ENCODE measurements around the gene JADE3. TPM values are rescaled to one million over a fixed set of nuclear protein-coding genes. Genes with fewer than 3 reads are reported as not detected.
A peak's percentile ranks its signal among the peaks of the same experiment; 100 is the strongest.

The JADE3 gene
- polyA plus RNA-seq, 1 donor (not counting 4 experiments of a cell fraction or from before 2014, with no cell fraction given), result 8.2 TPM

DNA sequence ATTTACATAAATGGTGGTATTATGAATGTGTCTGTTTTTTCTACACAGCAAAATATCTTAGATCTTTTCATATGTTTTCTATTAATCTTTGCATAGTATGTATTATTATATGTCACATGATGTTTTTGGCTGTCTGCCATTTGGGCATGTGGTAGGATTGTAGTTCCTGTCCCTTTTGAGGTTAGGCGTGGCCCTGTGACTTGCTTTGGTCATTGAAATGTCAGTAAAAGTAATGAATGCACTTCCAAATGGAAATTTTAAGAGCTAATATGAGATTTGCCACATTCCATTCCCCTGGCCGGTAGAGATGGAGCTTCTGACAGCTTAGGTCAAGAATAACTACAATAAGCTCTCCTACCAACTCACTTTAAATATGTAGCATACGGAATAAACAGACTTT lies 45.1 kb downstream of the JADE3 start:
- no peak overlapping the region for H3K4me3 ChIP-seq (ENCODE audit: control insufficient read depth in 2 of 3, extremely low read depth in 1 of 3, insufficient read depth in 2 of 3, low read depth in 1 of 3, low read length in 3 of 3)
- TF ChIP-seq EZH2 (IDR thresholded peaks at IDR 0.05; ENCODE audit: low read length), result no peak
- TF ChIP-seq, protein P1, sequence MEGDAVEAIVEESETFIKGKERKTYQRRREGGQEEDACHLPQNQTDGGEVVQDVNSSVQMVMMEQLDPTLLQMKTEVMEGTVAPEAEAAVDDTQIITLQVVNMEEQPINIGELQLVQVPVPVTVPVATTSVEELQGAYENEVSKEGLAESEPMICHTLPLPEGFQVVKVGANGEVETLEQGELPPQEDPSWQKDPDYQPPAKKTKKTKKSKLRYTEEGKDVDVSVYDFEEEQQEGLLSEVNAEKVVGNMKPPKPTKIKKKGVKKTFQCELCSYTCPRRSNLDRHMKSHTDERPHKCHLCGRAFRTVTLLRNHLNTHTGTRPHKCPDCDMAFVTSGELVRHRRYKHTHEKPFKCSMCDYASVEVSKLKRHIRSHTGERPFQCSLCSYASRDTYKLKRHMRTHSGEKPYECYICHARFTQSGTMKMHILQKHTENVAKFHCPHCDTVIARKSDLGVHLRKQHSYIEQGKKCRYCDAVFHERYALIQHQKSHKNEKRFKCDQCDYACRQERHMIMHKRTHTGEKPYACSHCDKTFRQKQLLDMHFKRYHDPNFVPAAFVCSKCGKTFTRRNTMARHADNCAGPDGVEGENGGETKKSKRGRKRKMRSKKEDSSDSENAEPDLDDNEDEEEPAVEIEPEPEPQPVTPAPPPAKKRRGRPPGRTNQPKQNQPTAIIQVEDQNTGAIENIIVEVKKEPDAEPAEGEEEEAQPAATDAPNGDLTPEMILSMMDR (optimal IDR thresholded peaks at IDR 0.05 in 1 of 3, IDR thresholded peaks at IDR 0.05 in 1 of 3, conservative IDR thresholded peaks at IDR 0.05 in 1 of 3; ENCODE audit: extremely low read depth in 1 of 3, insufficient read depth in 2 of 3, low read length in 3 of 3), result no peak
- H3K79me2 ChIP-seq (ENCODE audit: control insufficient read depth, insufficient read depth, low read length), result no peaks in the 10 kb centered on the region
- dilution Hi-C loops (cut with MboI; ENCODE audit: extremely low pct_ligation_motif_present, low sequenced_read_pairs), result no loop called here
- H3K27ac ChIP-seq (ENCODE audit: control insufficient read depth, insufficient read depth, low read length), result no peak overlapping the region
- H2AFZ ChIP-seq (ENCODE audit: control insufficient read depth, low read length), result no peak overlapping the region
- H3K9me3 ChIP-seq (ENCODE audit: control insufficient read depth, low read depth, low read length), result no peaks in the 10 kb centered on the region
- no peaks in the 10 kb centered on the region for H3K36me3 ChIP-seq (ENCODE audit: control insufficient read depth in 2 of 2, extremely low read depth in 1 of 2, insufficient read depth in 2 of 2, low read length in 2 of 2)
- no peaks in the 10 kb centered on the region for H4K20me1 ChIP-seq (ENCODE audit: control insufficient read depth, extremely low read depth, insufficient read depth, low read length)
- H3K4me1 ChIP-seq (ENCODE audit: control insufficient read depth, extremely low read depth, insufficient read depth, low read length), result no peaks in the 10 kb centered on the region
- H3K9ac ChIP-seq (ENCODE audit: control insufficient read depth, extremely low read depth, insufficient read depth, low read length), result no peak overlapping the region
- H3K9me1 ChIP-seq (ENCODE audit: control insufficient read depth, extremely low read depth, insufficient read depth, low read length), result no peaks in the 10 kb centered on the region
- no peak overlapping the region for H3K4me2 ChIP-seq (ENCODE audit: control insufficient read depth, extremely low read depth, insufficient read depth, low read depth, low read length)
- H3K27me3 ChIP-seq (ENCODE audit: control insufficient read depth, extremely low read depth, insufficient read depth, low read length), result no peaks in the 10 kb centered on the region
- DNase-seq (ENCODE audit: low read depth, low spot score) (no peak), FAIRE-seq (peak; percentile 41)

GRCh38 chrX:46959101-46959500 lies 46.9 kb downstream of the JADE3 start:
- no peaks in the 10 kb centered on the region for H3K79me2 ChIP-seq (ENCODE audit: control insufficient read depth, insufficient read depth, low read length)

More at GRCh38 chrX:46959101-46959500, 46.9 kb downstream of the JADE3 start:
- H3K4me1 ChIP-seq (ENCODE audit: control insufficient read depth, extremely low read depth, insufficient read depth, low read length), result peaks cover 11% of the 10 kb centered on the region
- no peaks in the 10 kb centered on the region for H3K36me3 ChIP-seq (ENCODE audit: control insufficient read depth in 2 of 2, extremely low read depth in 1 of 2, insufficient read depth in 2 of 2, low read length in 2 of 2)
- no peak for FAIRE-seq
- H3K9ac ChIP-seq (ENCODE audit: control insufficient read depth, extremely low read depth, insufficient read depth, low read length), result no peak overlapping the region
- H3K27me3 ChIP-seq (ENCODE audit: control insufficient read depth, extremely low read depth, insufficient read depth, low read length), result no peaks in the 10 kb centered on the region
- no peaks in the 10 kb centered on the region for H4K20me1 ChIP-seq (ENCODE audit: control insufficient read depth, extremely low read depth, insufficient read depth, low read length)
- dilution Hi-C loops (cut with MboI; ENCODE audit: extremely low pct_ligation_motif_present, low sequenced_read_pairs), result no loop called here
- no peaks in the 10 kb centered on the region for H3K9me1 ChIP-seq (ENCODE audit: control insufficient read depth, extremely low read depth, insufficient read depth, low read length)
- H2AFZ ChIP-seq (ENCODE audit: control insufficient read depth, low read length), result no peak overlapping the region
- H3K27ac ChIP-seq (ENCODE audit: control insufficient read depth, insufficient read depth, low read length), result no peak overlapping the region
- no peaks in the 10 kb centered on the region for H3K9me3 ChIP-seq (ENCODE audit: control insufficient read depth, low read depth, low read length)
- H3K4me3 ChIP-seq (ENCODE audit: control insufficient read depth in 2 of 3, extremely low read depth in 1 of 3, insufficient read depth in 2 of 3, low read depth in 1 of 3, low read length in 3 of 3), result no peak overlapping the region
- no peak for TF ChIP-seq EZH2 (IDR thresholded peaks at IDR 0.05; ENCODE audit: low read length)
- TF ChIP-seq, protein P1 (optimal IDR thresholded peaks at IDR 0.05 in 1 of 3, IDR thresholded peaks at IDR 0.05 in 1 of 3, conservative IDR thresholded peaks at IDR 0.05 in 1 of 3; ENCODE audit: extremely low read depth in 1 of 3, insufficient read depth in 2 of 3, low read length in 3 of 3), result no peak
- no peak overlapping the region for H3K4me2 ChIP-seq (ENCODE audit: control insufficient read depth, extremely low read depth, insufficient read depth, low read depth, low read length)
- DNase-seq (ENCODE audit: low read depth, low spot score), result no peak

Data from keratinocyte (primary cell).